HEK293T (cell line): ENCODE results near the gene OR1K1.

Experiments
- CTCF ChIA-PET: fragments of 350-600 bp; formaldehyde crosslinking; extraction: SDS; loops from one replicate; lab custom pipeline; 2021; ENCODE audit warnings: antibody characterized with exemption, inconsistent platforms; lab: Yijun Ruan, JAX
- POLR2A ChIA-PET: fragments of 350-600 bp; formaldehyde crosslinking; extraction: SDS; loops from one replicate; lab custom pipeline; 2020; ENCODE audit warnings: antibody characterized with exemption, inconsistent platforms; lab: Yijun Ruan, JAX
- DNase-seq: peaks from one replicate; pipeline ENCODE4 v3.0.0; 2012; ENCODE audit warnings: mixed read lengths; ENCODE audit errors: extremely low spot score
- ARNT ChIP-seq: fragments of 450-650 bp; IDR thresholded peaks from 2 replicates; pipeline ENCODE4 v1.6.1; 2017; ENCODE audit warnings: mild to moderate bottlenecking
- BHLHE40 ChIP-seq: fragments of 450-650 bp; IDR thresholded peaks from 2 replicates; pipeline ENCODE4 v1.6.1; 2016; ENCODE audit warnings: mild to moderate bottlenecking, moderate library complexity, borderline replicate concordance
- CTBP1 ChIP-seq: fragments of 450-650 bp; IDR thresholded peaks from 2 replicates; pipeline ENCODE4 v1.6.1; 2016; ENCODE audit warnings: borderline replicate concordance
- ELF4 ChIP-seq: fragments of 450-650 bp; IDR thresholded peaks from 2 replicates; pipeline ENCODE4 v1.6.1; 2017; ENCODE audit warnings: antibody characterized with exemption
- FOXA1 ChIP-seq: fragments of 450-650 bp; IDR thresholded peaks from 2 replicates; pipeline ENCODE4 v1.6.1; 2016; ENCODE audit warnings: mild to moderate bottlenecking
- FOXK2 ChIP-seq: fragments of 450-650 bp; IDR thresholded peaks from 2 replicates; pipeline ENCODE4 v1.6.1; 2016; ENCODE audit warnings: mild to moderate bottlenecking
- FOXM1 ChIP-seq: fragments of 450-650 bp; IDR thresholded peaks from 2 replicates; pipeline ENCODE4 v1.6.1; 2017; ENCODE audit warnings: mild to moderate bottlenecking, borderline replicate concordance
- HDGF ChIP-seq: fragments of 450-650 bp; IDR thresholded peaks from 2 replicates; pipeline ENCODE4 v1.6.1; 2017; ENCODE audit warnings: antibody characterized with exemption, borderline replicate concordance
- L3MBTL2 ChIP-seq: fragments of 450-650 bp; conservative IDR thresholded peaks from 2 replicates; pipeline ENCODE4 v1.6.1; 2016; ENCODE audit warnings: mild to moderate bottlenecking
- LEF1 ChIP-seq: fragments of 450-650 bp; IDR thresholded peaks from 2 replicates; pipeline ENCODE4 v1.6.1; 2017; ENCODE audit warnings: mild to moderate bottlenecking, borderline replicate concordance
- NFRKB ChIP-seq: fragments of 450-650 bp; IDR thresholded peaks from 2 replicates; pipeline ENCODE4 v1.6.1; 2016; ENCODE audit warnings: mild to moderate bottlenecking, moderate library complexity
- SP1 ChIP-seq: fragments of 450-650 bp; IDR thresholded peaks from 2 replicates; pipeline ENCODE4 v1.6.1; 2017
- SUZ12 ChIP-seq: fragments of 450-650 bp; IDR thresholded peaks from 2 replicates; pipeline ENCODE4 v1.6.1; 2016; ENCODE audit warnings: mild to moderate bottlenecking
- TARDBP ChIP-seq: fragments of 450-650 bp; IDR thresholded peaks from 2 replicates; pipeline ENCODE4 v1.6.1; 2016
- ZNF384 ChIP-seq: fragments of 450-650 bp; IDR thresholded peaks from 2 replicates; pipeline ENCODE4 v1.6.1; 2016
- TF ChIP-seq, protein P1 (sequence below): fragments of 450-650 bp; IDR thresholded peaks from 2 replicates; pipeline ENCODE4 v1.6.1; 2016

The OR1K1 gene

DNA sequence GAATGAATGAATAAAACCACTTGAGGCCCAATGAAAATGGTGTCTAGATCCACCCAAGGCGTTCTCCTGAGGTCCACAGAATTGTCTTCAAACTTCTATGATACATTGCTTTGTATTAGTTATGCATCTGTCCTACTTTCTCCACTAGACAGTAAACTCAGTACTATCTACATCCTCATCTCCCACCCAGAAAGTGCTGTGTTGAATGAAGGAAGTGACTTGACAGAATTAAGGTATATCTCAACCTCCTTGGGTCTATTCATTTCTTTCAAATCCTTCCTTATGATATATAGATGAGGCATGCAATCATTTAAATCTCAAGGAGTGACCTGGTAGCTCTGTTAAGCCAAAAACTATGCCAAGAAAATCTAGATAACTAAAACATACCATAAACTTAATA is 44.2 kb downstream of the OR1K1 start:
- ChIA-PET POLR2A (no interaction called here), CTCF (interaction anchor here (0.7 kb wide), 1 partner anchor 16 kb away, joined by 5 read pairs; no protein-coding TSS in a partner anchor)
- DNase-seq: no peak
- TF ChIP-seq ARNT: no peak
- no peak for TF ChIP-seq ZNF384
- TF ChIP-seq L3MBTL2: no peak
- TF ChIP-seq FOXA1: no peak
- TF ChIP-seq LEF1: no peak
- TF ChIP-seq FOXM1: no peak
- TF ChIP-seq, protein P1, sequence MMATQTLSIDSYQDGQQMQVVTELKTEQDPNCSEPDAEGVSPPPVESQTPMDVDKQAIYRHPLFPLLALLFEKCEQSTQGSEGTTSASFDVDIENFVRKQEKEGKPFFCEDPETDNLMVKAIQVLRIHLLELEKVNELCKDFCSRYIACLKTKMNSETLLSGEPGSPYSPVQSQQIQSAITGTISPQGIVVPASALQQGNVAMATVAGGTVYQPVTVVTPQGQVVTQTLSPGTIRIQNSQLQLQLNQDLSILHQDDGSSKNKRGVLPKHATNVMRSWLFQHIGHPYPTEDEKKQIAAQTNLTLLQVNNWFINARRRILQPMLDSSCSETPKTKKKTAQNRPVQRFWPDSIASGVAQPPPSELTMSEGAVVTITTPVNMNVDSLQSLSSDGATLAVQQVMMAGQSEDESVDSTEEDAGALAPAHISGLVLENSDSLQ: no peak
- no peak for TF ChIP-seq ELF4
- no peak for TF ChIP-seq CTBP1
- no peak for TF ChIP-seq HDGF
- TF ChIP-seq BHLHE40: no peak

DNA sequence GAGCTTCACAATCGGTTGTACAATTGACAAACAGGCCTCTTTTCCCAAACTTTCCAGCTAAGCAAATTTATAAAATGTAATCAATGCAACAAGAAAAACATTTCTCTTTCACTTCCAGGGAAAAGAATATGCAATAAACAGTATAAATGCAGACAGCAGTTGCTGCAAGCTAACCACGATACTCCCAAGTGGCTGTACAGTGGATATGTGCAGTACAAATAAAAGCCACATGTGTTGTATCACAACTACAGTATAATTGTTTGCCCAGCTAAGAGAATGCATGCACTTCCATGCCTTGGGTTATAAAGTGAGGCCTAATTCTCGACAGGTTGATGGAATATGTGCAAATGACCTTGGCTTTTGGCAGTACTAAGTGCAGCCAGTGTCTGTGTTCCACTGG is 45.2 kb downstream of the OR1K1 start:
- ChIA-PET POLR2A (no interaction called here), CTCF (no interaction called here)
- TF ChIP-seq ELF4 (no peak), BHLHE40 (no peak), FOXA1 (no peak), ARNT (no peak), FOXM1 (no peak), FOXK2 (no peak), HDGF (no peak), NFRKB (no peak), L3MBTL2 (no peak), SP1 (no peak), ZNF384 (no peak), LEF1 (no peak), SUZ12 (no peak), TARDBP (no peak)
- TF ChIP-seq, protein P1: no peak
- DNase-seq: no peak

DNA sequence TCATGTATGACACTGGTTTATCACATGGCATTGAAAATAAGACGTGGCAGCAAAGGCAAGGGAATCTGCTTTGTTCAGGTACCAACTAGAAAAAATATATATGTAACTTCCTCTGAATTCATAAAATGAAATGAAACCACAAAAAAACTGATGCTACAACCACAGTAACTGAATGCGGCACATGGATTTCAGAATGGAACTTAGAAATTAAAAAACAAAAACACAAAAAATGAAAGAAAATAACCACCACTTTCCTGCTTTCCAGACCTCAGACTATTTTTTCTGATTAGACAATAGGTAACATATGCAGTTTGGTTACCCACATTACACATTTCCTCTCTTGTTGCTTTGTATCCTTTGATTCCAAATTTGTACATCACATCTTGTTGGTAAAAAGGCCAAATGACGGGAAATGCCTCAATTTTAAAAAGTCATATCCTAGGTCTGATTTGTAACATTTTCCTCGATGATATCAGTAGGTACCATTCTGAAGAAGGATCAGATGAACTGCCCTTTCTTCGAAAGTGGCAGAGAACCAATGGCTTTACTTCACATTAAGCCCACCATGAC is 46.5 kb downstream of the OR1K1 start:
- ChIA-PET CTCF (no interaction called here), POLR2A (no interaction called here)
- TF ChIP-seq FOXK2: no peak
- no peak for TF ChIP-seq FOXA1
- TF ChIP-seq FOXM1: no peak
- TF ChIP-seq L3MBTL2: no peak
- TF ChIP-seq ZNF384: no peak
- TF ChIP-seq NFRKB: no peak
- no peak for TF ChIP-seq HDGF
- no peak for TF ChIP-seq SP1
- TF ChIP-seq LEF1: no peak
- TF ChIP-seq, protein P1: no peak
- TF ChIP-seq TARDBP: no peak
- no peak for TF ChIP-seq CTBP1
- TF ChIP-seq ARNT: no peak
- TF ChIP-seq ELF4: no peak
- no peak for TF ChIP-seq BHLHE40
- DNase-seq: no peak

DNA sequence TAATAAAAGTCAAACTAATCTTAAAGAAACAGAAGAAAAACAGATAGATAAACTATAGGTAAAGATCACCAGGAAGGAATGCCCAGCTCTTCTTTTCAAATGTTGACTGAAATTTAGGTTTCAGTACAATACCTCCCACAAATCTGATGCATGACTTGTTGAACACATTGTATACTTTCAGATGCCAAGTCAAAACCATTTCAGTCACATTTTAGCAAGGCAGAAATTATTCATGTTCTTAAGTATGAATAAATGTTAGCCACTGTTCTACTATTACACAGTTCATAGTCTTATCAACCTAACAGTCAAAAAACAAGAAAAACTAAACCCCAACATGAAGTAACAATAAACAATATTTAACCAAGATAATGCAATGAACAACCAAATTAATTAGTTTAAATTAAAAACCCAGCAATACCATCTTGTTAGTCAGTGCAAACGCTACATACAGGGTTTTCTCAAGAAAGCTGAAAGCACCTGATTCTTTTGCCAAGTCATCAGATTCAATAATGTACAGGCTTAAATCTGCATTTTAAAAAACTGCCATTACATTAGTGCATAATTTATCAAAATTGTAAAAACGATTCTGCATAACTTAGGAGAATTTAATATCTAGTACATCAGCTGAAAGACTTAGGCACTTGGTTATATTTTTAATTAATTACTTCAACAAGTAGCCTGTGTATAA is 48.5 kb downstream of the OR1K1 start:
- TF ChIP-seq ARNT (no peak), BHLHE40 (no peak), FOXK2 (no peak), NFRKB (no peak), LEF1 (no peak), FOXM1 (no peak), TARDBP (no peak), ZNF384 (no peak), CTBP1 (no peak), FOXA1 (no peak)
- TF ChIP-seq, protein P1: no peak
- CTCF ChIA-PET: no interaction called here
- POLR2A ChIA-PET: interaction anchor here (0.6 kb wide), 1 partner anchor 558 kb away, joined by 3 read pairs; no protein-coding TSS in a partner anchor

More for the DNA sequence above, 48.5 kb downstream of the OR1K1 start:
- DNase-seq: no peak
